Tracheal epithelial cell (primary cell): ENCODE data around the gene IGFL4. TPM values are rescaled to one million over a fixed set of nuclear protein-coding genes. Genes with fewer than 3 reads are reported as not detected.

Source experiments
- total RNA-seq: library from RNA; depleted of rRNA; stranded (reverse); fragments of >200 nt; gene quantifications from 2 replicates; pipeline ENCODE4 v1.2.1, GENCODE V29; 2014

The IGFL4 gene
- total RNA-seq = not detected in 2 replicates

GRCh38 chr19:46040952-46041500 lies at the start of gene IGFL4:
IGFL4 (minus strand) TSS chr19:46041002; CDS start chr19:46040962, 40 bp downstream.

GRCh38 chr19:46022431-46023310 lies 18.1 kb downstream of the IGFL4 start, which contains the start of gene PGLYRP1:
PGLYRP1 (minus strand) TSS chr19:46023053; CDS start chr19:46023021, 32 bp downstream.

GRCh38 chr19:45994998-45995714 lies 45.6 kb downstream of the IGFL4 start, which contains the start of gene CCDC61:
CCDC61 (plus strand) TSS chr19:45995467; CDS start chr19:46003019, 7,552 bp downstream.

Other genes with a start within 250 kb of the IGFL4 start
- 27.0 and 33.5 TPM in 2 replicates for gene DMWD, start 248.2 kb downstream of the IGFL4 start, total RNA-seq
- gene RSPH6A, start 225.7 kb downstream of the IGFL4 start, total RNA-seq = not detected in 2 replicates
- gene SYMPK, start 177.9 kb downstream of the IGFL4 start, total RNA-seq = 23.6 and 24.5 TPM in 2 replicates
- gene FOXA3, start 176.7 kb downstream of the IGFL4 start, total RNA-seq = 0.24 TPM in 1 of 2 replicates, not detected in the other
- 21.7 and 26.9 TPM in 2 replicates for gene IRF2BP1, start 154.9 kb downstream of the IGFL4 start, total RNA-seq
- 1.7 and 2.7 TPM in 2 replicates for gene MYPOP, start 138.4 kb downstream of the IGFL4 start, total RNA-seq
- gene NANOS2, start 126.2 kb downstream of the IGFL4 start, total RNA-seq = not detected in 2 replicates
- under 0.01 TPM in 1 of 2 replicates, not detected in the other for gene NOVA2, start 67.1 kb downstream of the IGFL4 start, total RNA-seq
- gene CCDC61, start 45.5 kb downstream of the IGFL4 start, total RNA-seq = 5.3 and 6.2 TPM in 2 replicates
- not detected in 2 replicates for gene PGLYRP1, start 17.9 kb downstream of the IGFL4 start, total RNA-seq
- not detected in 2 replicates for gene IGFL3, start 83.7 kb upstream of the IGFL4 start, total RNA-seq
- gene IGFL2, start 107.2 kb upstream of the IGFL4 start, total RNA-seq = 0.48 and 0.85 TPM in 2 replicates
- gene IGFL1, start 188.7 kb upstream of the IGFL4 start, total RNA-seq = 1.4 TPM in 1 of 2 replicates, not detected in the other